ENCODE measurements around the gene POLR2C.
"Not testable (repeated sequence)": the region's sequence is repeated elsewhere in the genome, so short reads cannot be mapped to it uniquely, and the experiment has no call there.

POLR2C gene

GRCh38 chr16:57462209-57462977 lies at the start of gene POLR2C:
Gene POLR2C, plus strand, starts transcription at chr16:57462679. Its CDS starts 46 bp downstream, at chr16:57462725.
- DNase-seq, result peak; percentile 80 to 88

GRCh38 chr16:57413301-57413730 lies 49.2 kb upstream of the POLR2C start:
- no peak for DNase-seq

- no peak for DNase-seq
Measured at GRCh38 chr16:57413733-57414132, 48.7 kb upstream of the POLR2C start.

GRCh38 chr16:57416084-57416483 lies 46.4 kb upstream of the POLR2C start:
- no peak for DNase-seq

- DNase-seq, result no peak
Measured at GRCh38 chr16:57419506-57419905, 43.0 kb upstream of the POLR2C start.

GRCh38 chr16:57422026-57422944 lies 40.2 kb upstream of the POLR2C start:
- peak in 1 of 2 experiments; percentile 20 for DNase-seq

GRCh38 chr16:57423152-57423551 lies 39.3 kb upstream of the POLR2C start:
- no peak for DNase-seq

- no peak for DNase-seq
Measured at GRCh38 chr16:57424583-57424982, 37.9 kb upstream of the POLR2C start.

- DNase-seq, result no peak
Measured at GRCh38 chr16:57426356-57426755, 36.1 kb upstream of the POLR2C start.

GRCh38 chr16:57427307-57427706 lies 35.2 kb upstream of the POLR2C start:
- DNase-seq, result no peak

- no peak for DNase-seq
Measured at GRCh38 chr16:57427824-57428223, 34.7 kb upstream of the POLR2C start.

- peak; percentile 74 to 75 for DNase-seq
Measured at GRCh38 chr16:57430955-57431354, 31.5 kb upstream of the POLR2C start.

GRCh38 chr16:57432505-57432904 lies 30.0 kb upstream of the POLR2C start:
- no peak for DNase-seq

GRCh38 chr16:57432989-57433388 lies 29.5 kb upstream of the POLR2C start:
- no peak for DNase-seq

GRCh38 chr16:57434003-57434402 lies 28.5 kb upstream of the POLR2C start:
- no peak for DNase-seq

- no peak for DNase-seq
Measured at GRCh38 chr16:57435838-57436237, 26.6 kb upstream of the POLR2C start.

- DNase-seq, result not testable (repeated sequence)
Measured at GRCh38 chr16:57439947-57440346, 22.5 kb upstream of the POLR2C start.

- DNase-seq, result not testable (repeated sequence)
Measured at GRCh38 chr16:57440551-57440950, 21.9 kb upstream of the POLR2C start.

GRCh38 chr16:57444711-57445110 lies 17.8 kb upstream of the POLR2C start:
- no peak for DNase-seq

GRCh38 chr16:57445510-57445909 lies 17.0 kb upstream of the POLR2C start:
- no peak for DNase-seq

GRCh38 chr16:57446531-57447185 lies 15.8 kb upstream of the POLR2C start:
- peak; percentile 45 for DNase-seq

- peak; percentile 87 to 89 for DNase-seq
Measured at GRCh38 chr16:57447186-57447962, 15.1 kb upstream of the POLR2C start, which contains the start of the genes CIAPIN1 and COQ9. Gene CIAPIN1, minus strand, starts transcription at chr16:57447385. Its CDS starts 6,457 bp downstream, at chr16:57440928. Gene COQ9, plus strand, starts transcription at chr16:57447479. Its CDS starts 27 bp downstream, at chr16:57447506.
